Activated CD8-positive, alpha-beta memory T cell treated with anti-CD3 and anti-CD28 coated beads, Interleukin-2, amount 50 U/mL, for 24 hours (primary cell): ENCODE results near the gene PHLDB1.
"Not testable (repeated sequence)": the region's sequence is repeated elsewhere in the genome, so short reads cannot be mapped to it uniquely, and the experiment has no call there.

Experiments used
- DNase-seq: peaks from one replicate; pipeline ENCODE4 v3.0.0-alpha.2; 2020; ENCODE audit errors: extremely low read depth

Gene PHLDB1

DNA sequence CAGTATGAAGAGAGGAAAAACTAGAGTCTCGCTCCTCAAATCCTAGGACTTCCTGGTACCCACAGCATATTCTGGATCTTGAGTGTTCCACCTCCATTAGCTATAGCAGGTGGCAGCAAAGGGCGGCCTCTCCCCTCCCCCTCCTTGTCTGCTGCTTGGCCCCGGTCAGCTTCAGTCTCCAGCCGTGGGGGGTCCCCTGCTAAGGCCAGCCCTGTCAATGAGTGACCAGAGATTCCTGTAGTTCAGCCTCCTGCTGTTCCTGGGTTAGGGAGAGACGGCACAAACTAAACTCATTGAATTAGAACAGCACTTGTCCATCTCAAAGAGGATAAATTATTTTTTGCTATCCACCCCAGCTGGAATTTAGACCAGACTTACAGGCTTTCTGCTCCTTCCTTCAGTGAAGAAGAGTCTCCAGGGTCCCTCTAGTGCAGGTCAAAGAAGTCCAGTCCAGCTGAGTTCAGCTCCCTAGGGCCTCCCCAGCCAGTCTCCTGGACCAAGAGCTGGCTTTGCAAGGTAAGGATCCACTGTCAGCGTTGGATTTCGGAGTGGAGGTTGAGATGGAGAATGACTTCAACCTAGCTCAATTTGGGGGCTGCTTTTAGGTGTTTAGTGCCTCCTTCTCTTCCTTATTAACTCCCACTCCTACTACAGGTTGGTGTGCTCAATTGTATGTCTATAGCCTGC is 1.1 kb upstream of the PHLDB1 start:
- no peak for DNase-seq

DNA sequence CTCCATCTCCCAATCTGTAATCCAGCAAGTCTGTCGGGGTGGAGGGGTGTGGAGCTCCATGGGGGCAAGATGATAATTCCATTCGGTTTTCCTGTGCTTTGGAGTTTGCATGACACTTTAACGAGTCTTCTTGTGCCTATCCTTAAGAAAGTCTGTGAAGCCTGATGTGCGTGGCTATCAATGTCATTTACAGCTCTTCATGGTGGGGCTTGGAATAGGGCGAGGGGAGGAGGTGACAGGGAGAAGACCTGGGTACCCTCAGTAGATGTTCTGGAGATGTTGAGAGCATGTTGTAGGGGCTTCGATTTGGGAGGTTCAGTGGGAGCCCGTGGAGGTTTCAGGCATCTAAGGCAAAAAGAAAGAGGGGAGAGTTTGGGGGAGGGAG is 579 bp upstream of the PHLDB1 start:
- DNase-seq: no peak

DNA sequence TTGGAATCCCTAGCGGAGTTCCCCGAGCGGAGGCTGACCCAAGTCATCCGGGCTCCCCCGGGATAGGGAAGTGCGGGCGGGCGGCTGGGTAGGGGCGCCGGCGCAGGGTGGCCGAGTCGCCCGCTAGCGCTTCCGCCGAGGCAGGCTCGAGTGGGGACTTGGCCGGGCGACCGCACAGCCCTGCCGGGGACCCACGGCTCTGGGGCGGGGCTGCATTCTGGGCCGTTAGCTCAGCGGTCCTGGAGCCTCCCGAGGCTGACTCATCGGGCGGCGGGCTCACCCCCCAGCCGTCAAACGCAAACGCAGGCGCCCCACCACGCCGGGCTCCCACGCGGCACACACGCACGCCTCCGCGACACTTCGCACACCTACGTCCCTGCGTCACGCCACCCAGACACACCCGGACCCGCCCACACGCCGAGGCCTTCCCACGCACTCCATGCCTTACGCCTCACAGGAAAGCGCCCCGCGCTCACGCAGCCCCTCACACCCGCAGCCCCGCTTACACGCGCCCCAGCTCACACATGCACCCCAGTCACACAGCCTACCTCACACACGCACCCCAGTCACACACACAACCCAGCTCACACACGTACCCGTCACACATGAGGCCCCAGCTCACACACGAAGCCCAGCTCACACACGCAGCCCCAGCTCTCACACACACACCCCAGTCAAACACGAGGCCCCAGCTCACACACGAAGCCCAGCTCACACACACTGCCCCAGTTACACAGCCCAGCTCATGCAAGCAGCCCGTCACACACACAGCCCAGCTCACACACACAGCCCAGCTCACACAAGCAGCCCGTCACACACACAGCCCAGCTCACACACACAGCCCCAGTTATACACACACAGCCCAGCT is 1.2 kb downstream of the PHLDB1 start:
- no peak for DNase-seq

DNA sequence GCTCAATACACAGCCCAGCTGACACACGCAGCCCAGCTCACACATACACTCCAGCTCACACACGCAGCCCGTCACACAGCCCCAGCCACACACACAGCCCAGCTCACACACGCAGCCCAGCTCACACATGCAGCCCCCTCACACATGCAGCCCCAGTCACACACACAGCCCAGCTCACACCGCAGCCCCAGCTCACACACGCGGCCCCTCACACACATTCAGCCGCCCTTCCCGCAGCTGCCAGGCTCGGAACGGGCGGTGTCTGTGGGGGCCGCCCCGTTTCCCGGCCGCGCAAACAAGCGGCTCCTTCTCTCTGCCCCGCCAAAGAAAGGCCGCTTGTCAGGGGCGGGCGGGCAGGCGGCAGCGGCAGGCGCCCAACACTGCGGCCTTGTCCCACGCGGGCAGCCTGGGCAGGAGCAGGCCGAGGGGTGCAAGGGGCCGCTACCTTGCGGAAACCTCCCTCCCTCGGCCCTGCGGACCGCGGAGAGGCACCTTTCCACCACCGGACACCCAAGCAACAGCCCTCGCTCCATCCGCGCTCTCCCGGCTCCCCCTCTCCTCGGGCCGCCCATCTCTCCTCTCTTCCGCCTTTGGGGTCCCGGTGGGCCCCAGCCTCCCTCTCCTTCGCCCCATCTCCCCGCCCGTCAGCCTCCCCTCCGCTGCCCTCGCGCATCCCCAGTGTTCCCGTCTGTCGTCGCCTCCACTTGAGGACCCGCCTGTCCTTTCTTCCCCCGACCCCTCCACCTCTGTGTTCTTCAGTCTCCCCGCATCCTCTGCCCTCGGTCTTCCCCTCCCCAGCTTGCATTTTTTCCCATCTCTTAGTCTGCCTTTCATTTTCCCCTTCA is 2.2 kb downstream of the PHLDB1 start:
- DNase-seq: no peak

DNA sequence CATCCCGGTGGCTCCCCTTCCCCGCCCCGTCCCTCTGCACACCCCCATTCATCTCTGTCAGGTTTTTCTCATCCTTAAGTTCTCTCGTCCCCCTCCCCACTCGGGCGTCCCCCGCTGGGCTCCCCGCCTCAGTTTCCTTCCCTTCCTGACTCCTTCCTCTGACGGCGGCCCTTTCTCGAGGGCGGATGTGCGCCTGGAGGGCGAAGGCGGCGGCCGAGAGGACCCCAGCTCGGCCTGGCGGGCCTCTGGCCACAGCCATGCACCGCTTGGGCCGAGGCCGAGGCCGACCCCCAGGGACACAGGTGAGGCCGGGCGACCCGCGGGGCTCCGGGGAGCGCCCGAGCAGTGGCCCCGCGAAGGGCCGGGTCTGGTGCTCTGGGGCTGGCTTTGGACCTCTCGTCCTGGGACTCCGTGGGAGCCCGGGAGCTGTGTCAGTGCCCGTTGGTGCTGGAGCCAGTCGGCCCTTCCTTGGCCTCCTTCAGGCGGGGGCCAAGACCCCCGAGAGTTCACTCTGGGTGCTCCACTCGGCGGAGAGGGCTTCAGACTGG is 2.9 kb downstream of the PHLDB1 start:
- DNase-seq: no peak

DNA sequence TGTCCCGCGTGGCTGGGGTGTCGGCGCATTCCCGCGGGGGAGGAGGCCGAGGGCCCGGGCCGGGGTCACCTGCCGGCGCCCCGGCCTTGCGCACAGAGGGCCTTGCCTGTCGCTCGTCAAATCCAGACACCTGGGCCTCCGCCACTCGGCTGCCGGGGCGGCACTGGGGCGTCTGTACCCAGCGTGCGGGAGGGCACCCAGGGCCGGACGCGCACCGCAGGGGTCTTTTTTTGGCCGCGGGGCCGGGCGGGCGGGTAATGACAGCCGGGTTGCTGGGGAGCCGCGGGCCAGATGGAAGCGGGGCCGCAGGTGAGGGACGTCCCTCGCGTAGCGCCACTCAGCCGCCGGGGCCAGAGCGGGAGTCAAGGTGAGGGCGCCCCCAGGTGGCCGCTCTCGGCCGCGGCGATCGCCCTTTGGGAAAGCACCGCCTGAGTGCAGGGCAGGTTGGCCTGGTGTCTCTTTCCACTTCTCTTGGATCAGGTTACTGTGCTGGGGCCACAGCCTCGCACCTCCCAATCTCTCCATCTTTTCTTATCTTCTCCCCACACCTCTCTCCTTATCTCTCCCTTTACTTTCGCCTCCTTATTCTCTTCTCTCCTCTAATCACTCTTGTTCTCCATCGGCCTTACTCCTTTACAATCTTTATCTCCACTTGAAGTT is 3.5 kb downstream of the PHLDB1 start:
- DNase-seq: peak; percentile 44

DNA sequence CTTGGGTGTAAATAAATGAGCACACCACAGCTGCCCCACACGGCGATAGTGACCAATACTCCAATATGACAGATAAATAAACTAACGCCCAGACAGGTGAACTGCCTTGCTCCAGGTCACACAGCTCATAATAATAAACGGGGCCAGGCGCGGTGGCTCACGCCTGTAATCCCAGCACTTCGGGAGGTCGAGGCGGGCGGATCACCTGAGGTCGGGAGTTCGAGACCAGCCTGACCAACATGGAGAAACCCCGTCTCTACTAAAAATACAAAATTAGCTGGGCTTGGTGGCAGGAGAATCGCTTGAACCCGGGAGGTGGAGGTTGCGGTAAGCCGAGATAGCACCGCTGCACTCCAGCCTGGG is 4.0 kb downstream of the PHLDB1 start:
- not testable (repeated sequence) for DNase-seq

DNA sequence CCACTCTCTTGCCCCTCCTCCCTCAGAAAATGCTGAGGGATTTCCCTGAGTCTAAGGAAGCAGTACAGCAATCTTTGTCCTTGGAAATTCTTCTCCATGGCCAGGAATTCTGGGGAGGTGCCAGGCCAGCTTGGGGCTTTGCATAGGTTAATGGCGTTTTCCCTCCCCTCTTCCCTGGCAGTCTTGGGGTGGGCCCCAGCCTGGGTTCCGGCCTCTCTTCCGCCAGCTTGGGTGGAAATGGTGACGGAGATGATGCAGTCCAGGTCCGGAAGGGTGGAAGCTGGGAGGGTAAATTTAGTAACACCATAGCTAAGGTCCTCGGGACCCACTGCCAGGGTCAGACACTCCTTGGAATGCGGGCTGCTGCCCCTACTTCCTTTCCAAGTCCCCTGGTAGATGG is 5.0 kb downstream of the PHLDB1 start:
- DNase-seq: no peak

DNA sequence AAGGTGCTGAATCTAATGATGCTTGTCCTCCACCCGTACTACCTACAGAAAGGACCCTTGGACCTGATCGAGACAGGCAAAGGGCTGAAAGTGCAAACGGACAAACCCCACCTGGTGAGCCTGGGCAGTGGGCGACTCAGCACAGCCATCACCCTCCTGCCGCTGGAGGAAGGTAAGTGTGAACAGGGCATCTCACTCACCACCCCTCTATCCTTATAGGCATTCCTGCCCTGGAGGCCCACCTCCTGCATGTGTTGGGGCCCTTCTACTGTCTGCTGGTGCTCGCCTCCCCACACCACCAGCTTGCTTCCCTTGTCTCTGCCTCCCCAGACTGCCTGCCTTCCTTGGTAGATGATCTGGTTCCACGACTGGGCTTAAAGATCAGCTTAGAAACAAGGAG is 7.1 kb downstream of the PHLDB1 start:
- DNase-seq: no peak

DNA sequence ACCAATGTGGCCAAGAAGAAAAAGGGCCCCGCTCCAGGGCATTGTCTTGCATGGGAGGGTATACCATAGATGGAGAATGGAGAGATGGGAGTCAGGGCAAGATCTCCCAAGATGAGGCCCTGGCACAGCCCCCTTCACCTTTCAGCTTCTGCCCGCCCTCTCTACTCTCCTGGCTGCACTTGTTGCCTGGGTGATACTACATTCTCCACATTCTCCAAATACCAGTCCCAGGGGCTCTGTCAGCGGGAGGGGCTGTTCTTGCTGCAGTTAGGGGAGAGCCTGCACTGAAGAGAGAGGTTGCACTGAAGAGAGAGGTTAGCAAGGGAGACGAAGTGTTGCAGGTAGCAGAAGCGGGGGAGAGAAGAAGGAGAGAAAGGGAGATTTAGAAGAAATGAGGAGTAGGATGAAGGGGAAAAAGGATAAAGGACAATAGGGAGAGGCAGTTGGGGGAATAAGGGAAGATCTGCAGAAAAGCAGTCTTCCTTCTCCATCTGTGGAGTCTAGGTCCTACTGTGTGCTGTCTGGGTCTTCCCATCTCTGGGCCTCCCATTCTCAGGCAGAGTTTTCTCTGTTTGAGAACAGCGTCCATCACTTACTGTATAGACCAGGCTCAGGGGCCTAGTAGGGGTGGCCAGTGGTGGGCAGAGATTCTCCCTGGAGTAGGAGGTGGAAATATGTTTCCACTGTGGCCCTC is 8.0 kb downstream of the PHLDB1 start:
- DNase-seq: no peak

DNA sequence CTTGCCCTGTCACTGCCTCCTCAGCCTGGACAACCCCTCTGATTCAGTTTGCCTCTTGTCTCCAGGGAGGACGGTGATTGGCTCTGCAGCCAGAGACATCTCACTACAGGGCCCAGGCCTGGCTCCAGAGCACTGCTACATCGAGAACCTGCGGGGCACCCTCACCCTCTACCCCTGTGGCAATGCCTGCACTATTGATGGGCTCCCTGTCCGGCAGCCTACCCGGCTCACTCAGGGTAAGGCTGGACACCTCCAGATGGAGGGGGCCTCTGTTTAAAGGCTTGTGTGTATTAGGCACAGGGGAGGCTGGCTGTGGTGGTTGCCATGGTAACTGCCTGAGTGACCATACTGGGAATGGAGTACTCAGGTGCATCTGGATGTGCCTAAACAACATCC is 8.6 kb downstream of the PHLDB1 start:
- no peak for DNase-seq

DNA sequence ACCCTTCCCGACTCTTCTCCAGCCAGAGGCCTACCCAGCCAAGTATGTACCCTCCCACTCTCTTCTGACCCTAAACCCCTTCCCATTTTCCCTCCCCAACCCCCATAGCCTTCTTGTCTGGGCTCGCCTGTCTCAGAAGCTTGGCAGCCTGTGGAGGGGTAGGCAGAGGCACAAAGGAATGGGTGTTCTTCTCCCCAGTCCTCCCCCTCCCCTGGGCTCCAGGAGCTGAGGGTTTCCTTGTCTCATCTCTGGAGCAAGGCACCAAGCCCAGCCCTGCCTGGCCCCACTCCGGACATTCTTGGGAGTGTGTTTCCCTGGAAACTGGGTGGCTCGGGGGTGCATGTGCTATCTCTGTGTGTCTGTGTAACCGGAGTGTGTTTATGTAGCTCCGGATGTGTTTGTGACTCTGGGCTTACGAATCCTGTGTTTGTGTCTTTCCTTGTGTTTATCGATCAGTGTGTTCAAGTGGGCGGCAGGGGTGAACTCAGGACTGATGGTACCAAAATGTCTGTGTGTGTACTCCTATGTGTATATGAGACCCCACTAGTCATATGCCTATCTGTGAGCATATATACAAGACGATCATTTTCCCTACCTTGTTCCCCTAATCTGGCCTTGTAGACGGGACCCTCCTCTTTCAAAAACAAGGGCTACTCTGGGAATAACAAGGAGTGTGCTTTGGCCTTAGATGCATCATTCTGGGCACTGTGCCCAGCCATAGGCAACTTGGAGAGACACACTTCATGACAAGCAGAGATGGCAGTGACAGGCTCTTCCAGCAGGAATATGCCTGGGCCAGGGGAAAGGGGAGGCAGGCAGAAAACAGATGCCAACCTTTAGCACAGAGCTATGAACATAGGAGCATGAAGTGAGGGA is 10.9 kb downstream of the PHLDB1 start:
- DNase-seq: no peak

DNA sequence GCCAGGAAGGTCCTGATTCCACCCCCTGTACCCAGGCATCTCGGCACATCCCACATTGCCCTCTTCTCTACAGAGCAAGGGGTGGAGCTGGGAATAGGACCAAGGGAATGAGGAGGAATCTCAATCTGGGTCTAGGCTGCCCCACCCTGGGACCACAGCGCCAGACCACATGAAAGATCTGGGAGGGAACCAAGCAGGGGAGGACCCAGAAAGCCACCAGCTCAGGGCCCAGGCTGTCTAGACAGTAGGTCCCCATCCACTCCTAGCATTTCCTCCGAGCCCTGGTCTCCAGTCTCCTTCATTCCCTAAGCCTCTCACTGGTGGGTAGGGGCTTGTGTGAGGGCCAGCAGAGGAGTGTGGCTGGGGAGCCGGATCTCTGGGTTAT is 11.6 kb downstream of the PHLDB1 start:
- DNase-seq: no peak

DNA sequence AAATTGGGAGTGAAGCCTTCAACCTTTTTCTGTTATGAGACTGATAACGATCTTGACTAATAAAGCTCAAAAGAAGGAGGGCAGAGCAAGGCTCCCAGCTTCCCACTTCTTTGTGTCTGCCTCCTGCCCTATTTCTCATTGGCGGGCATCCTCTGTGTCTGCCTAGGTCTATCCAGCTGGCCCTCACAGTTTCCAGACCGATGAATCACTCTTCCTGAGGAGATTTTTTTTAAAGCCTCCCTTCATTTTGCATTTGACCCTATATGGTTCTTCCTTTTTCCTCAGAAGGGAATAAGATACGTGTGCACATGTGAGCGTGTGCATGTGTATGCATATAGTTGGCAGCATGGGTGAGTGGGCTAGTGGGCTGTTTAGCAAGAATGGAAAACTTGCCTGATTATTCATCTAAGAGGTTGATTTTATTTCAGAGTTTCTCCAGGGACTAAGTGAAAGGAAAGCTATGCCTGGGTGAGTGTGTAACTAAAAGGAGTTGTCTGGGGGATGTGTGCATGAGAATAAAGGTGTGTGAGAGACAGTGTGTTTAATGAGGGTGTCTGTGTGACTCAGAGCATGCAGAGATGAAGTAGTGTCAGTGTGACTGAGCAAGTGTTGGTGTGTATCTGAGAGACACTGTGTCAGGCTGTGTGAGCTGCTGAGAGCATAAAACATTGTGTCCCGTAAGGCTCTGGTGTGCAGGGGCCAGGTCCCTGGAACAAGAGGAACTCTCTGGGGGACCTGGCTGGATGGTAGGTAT is 12.2 kb downstream of the PHLDB1 start:
- no peak for DNase-seq

DNA sequence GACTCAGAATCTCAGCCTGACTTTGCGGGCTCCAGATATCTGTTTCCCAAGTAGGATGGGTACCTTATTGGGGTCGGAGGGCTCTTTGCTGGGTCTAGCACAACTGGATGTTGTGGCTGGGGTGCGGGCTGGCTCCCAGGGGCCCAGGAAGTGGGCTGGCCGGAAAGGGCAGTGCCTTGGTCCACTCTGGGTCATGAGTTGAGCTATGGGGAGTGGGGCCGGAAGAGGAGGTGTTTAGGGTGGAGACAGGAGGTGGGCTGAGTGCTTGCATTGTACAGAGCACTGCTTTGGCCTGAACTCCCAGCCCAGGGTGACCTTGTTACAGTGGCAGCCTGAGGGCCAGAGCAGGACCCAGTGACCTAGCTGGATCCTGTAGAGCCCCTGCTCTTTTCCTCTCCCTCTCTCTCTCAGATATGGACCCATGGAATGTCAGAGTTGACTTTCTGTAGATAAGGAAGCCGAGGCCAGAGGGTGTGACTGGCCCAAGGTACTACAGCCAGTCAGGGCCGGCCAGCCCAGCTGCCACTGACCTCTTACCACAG is 13.2 kb downstream of the PHLDB1 start:
- DNase-seq: no peak

DNA sequence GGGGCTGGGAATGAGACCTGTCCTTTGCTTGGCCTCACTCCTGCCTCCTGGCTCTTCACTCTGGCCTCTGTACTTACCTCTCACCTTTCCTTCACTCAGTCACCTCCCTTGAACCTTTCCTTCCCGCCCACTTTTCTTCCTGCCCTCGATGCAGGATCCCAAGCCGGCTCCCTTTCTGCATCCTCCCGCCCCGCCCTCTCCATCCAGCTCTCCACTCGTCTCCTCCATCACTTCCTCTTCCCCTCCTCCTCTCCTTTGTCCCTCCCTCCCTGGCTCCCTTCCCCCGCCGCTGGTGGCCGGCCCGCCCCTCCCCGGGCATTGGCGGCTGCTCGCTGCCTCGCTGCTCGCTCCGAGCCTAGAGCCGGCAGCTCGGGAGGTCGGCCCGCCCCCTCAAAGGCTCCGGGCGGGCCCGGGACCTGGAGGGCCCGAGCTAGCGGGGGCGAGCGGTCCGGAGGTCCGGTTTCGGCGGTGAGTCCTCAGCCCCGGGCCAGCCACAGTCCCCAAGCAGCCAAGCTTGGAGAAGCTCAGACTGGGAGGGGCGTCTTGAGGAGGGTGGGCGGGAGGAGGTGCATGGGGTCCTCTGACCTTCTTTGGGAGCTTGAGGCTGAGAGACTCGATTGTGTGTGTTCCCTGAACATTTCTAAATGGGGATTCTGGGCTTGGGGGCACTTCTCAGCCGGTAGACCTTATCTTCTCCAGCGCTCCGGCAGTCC is 13.8 kb downstream of the PHLDB1 start:
- DNase-seq: no peak

DNA sequence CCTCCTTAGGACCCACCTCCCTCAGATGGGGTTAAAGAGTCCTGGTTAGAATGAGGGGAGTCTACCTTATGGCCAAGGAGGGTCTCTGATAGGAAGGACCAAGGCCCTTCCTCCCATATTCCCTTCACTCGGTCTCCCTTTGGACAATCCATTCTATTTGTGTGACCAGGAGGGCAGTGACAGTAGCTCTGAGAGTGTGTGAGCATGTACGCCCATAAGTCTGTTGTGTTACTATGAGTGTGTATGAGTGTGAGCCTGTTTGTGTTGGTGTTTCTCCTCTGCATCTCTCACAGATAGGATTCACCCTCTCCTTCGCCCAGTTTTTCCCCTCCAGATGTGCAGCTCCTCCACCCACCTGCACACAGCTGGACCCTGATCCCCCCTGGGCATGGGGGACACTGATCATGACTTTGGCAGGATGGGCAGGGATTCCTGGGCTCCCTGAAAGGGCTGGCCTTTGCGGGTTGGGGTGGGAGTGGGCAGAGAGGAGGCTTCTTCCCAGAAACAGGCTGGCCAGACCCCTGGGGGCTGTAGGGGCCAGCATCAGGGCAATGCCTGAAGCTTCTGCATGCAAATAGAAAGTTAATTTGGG is 14.5 kb downstream of the PHLDB1 start:
- no peak for DNase-seq
